NOMO-1 treated with DMSO at 0.1 percent for 48 hours (cell line): ENCODE data around the gene POMP.
A peak's percentile ranks its signal among the peaks of the same experiment; 100 is the strongest.
"Not testable (repeated sequence)": the region's sequence is repeated elsewhere in the genome, so short reads cannot be mapped to it uniquely, and the experiment has no call there.

ENCODE experiments used
- DNase-seq: peaks from one replicate; lab custom pipeline; 2025; ENCODE audit not compliant: unreplicated experiment; lab: John Stamatoyannopoulos, UW

Gene POMP

DNA sequence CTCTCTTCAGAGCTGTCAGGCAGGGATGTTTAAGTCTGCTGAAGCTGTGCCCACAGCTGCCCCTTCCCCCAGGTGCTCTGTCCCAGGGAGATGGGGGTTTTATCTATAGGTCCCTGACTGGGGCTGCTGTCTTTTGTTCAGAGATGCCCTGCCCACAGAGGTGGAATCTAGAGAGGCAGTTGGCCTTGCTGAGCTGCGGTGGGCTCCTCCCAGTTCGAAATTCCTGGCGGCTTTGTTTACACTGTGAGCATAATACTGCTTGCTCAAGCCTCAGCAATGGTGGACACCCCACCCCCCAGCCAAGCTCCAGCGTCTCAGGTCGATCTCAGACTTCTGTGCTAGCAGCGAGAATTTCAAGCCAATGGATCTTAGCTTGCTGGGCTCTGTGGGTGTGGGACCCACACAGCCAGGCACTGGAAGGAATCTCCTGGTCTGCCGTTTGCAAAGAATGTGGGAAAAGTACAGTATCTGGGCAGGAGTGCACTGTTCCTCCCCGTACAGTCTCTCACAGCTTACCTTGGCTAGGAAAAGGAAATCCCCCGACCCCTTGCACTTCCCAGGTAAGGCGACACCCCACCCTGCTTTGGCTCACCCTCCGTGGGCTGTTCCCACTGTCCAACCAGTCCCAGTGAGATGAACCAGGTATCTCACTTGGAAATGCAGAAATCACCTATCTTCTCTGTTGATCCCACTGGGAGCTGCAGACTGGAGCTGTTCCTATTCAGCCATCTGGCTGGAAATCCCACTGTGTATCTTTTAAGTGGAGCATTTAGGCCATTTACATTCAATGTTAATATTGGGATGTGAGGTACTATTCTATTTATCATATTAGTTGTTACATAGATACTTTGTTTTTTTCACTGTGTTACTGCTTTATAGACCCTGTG lies 34.9 kb downstream of the POMP start:
- not testable (repeated sequence) for DNase-seq

- no peak for DNase-seq
Observed at GRCh38 chr13:28697441-28697840, 38.5 kb downstream of the POMP start.

DNA sequence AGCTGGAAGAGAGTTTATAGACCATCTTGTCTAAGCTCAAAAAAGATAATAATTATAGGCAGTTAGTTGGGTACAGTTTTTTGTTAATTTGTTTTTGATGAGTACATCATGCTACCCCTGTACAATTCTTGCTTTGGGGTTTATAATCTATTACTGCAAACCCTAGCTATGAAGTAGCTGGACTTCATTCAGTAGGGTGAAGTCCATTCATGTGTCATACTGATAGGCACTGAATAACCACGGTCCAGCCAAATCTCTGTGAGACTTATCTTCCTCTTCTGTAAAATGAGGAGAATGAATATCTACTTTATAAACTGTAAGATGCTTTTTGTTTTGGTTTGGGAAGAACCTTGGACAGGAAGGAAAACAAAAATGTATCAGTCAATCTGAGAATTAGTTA lies 40.3 kb downstream of the POMP start:
- no peak for DNase-seq

DNA sequence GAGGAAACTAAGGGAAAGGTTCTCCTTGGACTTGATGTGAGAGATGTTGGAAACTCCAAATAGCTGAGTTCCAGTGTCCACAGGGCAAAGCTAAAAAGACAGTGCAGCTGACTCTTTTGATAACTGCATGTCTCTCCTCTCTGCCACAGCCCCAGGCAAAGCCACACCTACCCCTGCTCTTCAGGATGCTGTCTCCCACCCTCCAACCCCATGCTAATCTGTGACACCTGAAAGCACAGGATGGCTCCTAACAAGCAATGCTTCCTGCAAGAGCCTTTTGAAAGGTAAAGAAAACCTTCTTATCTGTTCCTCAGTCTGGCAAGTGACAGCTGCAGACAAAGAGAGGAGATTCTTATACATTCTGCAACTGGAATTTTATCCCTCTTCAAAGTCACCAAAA lies 45.4 kb downstream of the POMP start:
- DNase-seq, result no peak

DNA sequence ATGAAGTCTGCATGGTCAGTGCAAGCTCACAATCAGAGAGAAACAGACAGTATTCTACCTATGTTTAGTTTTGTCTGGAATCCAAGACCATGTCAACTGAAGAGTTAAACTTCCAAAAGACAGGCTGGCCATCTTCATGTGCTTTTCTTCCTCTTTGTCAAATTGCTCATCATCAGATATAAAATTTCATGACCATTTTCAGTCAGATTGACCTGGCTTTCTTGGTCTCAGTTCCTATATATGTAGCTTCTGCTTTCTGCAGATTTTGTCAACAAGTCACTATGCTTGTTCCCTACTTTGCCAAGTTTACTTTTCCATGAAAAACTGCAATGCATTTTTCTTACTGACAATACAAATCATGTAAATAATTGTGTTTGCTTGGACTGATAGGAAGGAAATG lies 46.0 kb downstream of the POMP start:
- peak; percentile 35 for DNase-seq

DNA sequence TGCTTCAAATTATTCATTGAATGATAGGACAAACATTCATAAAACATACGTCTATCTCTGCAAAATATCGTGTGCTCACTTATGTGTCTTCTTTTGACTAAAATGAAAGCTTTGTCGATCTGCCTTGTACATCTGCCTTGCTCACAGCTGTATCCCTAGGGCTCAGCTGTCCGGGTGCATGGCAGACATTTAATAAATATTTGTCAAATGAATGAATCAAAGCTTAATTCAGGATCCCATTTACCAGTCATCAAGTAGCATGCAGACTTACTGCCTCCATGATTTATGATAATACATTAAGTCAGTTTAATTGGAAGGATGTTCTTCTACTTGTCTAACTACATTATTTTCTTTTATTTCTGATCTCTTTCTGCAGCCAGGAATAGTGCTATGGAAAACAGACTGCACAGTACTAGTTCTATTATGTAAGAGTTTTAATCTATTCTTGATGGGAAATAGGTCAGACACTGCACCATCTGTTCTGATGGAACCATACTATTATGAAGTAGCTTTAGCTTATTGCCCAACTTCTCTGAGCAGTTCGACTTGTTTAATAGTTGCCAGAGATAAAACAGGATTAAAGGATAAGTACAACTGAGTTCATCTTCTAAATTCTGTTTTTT lies 46.6 kb downstream of the POMP start:
- DNase-seq, result no peak

DNA sequence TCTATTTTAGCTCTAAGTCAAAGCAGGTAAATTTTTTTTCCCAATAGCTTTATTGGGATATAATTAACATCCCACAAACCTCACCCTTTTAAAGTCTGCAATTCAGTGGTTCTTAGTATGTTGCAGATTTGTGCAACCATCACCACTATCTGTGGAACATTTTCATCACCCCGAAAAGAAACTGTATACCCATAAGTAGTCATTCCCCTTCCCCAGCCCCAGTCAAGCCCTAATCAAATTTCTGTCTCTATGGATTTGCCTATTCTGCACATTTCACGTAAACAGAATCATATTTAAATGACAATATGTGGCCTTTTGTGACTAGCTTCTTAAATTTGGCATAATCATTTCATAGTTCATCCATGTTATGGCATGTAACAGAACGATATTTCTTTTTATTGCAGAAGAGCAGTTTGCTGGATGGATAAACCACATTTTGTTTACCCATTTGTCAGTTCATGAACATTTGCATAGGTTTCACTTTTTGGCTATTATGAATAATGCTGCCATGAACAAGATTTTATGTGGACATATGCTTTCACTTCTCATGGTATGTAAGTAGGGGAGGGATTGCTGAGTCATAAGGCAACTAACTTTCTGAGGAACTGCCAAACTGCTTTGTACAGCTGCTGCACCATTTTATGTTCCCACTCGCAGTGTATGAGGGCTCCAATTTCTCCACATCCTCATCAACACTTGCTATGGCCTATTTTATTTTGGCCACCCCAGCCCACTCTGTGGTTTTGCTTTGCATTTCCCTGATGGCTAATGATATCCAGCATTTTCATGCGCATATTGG lies 48.9 kb downstream of the POMP start:
- DNase-seq, result peak; percentile 99

DNA sequence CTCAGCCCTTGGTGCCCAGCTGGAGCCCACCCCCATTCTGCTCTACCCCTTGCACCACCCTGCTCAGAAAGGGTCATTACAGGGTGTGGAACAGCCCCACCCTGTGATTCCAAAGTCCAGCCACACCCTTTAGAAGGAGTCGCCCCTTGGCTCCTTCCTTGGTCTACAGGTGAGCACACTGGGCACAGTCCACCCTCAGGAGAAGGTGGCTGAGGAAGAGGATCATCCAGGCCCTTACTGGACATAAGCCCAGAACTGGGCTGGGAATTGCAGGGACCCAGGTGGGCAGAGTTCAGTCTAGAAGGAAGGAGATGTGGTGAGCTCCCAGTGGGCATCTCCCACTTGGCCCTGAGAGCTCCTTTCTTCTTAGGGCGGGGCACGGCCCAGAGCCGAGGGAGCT lies 51.2 kb downstream of the POMP start:
- DNase-seq, result no peak

- no peak for DNase-seq
Observed at GRCh38 chr13:28714651-28715050, 55.7 kb downstream of the POMP start.

DNA sequence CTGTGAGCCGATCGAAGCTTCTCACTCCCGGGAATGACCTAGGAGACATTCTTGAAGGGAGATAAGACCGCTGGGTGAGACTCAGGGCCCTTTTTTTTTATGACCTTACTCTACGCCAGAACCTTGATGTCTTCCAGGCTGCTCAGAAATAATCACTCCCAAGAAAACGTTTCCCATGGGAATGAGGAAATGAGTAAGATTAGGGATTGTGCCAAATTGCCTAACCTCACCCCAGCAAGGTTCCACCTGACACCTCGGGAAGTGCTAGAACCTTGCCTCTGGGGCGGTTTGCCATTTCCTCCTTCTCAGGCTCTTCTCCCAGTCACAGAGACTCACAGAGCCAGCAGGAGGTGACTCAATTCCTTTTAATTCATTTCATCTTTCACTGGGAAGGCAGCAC lies 57.6 kb downstream of the POMP start:
- DNase-seq, result no peak

- no peak for DNase-seq
Observed at GRCh38 chr13:28717170-28717569, 58.2 kb downstream of the POMP start.

DNA sequence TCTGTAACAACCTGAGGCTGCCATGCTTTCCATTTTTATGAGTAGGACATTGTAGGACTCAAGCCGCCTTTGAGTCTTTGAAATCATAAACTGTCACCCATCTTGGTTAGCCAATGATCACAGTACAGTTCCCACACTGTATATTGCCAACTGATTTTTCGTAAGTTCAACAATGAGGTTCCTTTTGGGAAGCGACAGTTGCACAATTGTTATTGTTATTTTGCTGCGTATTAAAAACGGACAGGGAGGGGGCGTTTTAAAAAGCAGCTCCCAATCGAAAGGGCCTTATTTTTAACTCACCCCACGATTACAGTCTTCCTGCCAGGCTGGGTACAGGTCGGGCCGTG lies 59.2 kb downstream of the POMP start:
- peak; percentile 54 for DNase-seq

DNA sequence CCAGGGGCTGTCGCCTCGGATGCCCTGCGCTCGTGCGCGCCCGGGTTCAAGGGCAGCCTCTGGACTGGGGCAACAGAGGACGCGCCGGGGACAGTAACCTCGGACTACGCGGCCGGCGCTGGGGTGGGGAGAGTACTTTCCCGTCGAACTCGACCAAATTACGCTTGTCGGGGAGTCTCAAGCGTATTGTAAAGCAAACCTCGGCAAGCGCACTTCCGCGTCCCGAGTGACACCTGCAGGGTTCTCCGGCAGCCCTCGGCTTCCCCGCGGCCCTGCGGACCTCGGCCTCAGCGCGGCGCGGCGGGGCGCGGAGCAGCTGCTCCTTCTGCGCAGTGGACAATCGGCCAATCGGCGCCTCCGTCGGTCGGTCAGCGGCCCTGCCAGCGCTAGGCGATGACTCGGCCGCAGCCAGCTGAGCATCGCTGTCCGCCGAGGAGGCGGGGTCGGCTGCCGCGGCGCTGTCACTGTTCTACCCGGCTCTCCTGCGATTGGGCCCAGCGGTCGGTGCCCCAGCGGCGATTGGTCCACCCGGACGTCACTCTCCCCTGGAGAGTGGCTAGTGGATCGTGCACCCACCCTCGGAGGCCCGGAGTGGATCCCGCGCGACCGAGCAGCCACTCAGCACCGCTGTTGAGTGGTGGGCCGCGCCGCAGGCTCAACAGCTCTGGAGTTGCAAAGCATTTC lies 59.8 kb downstream of the POMP start, which contains the start of gene SLC46A3:
SLC46A3 (minus strand) TSS at position 428 of the 684 bp plus-strand sequence. CDS start 972 bp downstream, outside the sequence.
- peak; percentile 98 for DNase-seq

- DNase-seq, result no peak
Observed at GRCh38 chr13:28719227-28720055, 60.5 kb downstream of the POMP start.

DNA sequence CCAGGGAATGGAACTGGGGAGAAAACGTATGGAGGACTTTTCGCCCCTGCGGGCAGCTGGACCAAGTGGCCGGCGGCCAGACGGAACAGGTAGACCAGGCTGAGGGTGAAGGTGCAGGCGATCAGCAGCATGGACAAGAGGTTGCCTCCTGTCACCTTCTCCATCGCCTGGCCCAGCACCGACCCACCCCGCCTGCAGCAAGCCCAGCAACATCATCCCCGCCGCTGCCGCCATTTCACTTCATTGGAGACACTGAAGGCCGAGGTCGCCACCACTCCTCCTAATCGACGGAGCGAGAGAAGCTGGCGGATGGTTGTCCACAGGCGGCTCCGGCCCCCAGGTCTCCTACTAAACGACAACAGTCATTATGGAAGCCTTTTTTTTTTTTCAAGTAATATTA lies 64.9 kb downstream of the POMP start:
- DNase-seq, result no peak

GRCh38 chr13:28725046-28725610 lies 66.2 kb downstream of the POMP start:
- no peak for DNase-seq
